ENCODE results near the gene ZNF382. TPM values are rescaled to one million over a fixed set of nuclear protein-coding genes. Genes with fewer than 3 reads are reported as not detected.
"Not testable (repeated sequence)": the region's sequence is repeated elsewhere in the genome, so short reads cannot be mapped to it uniquely, and the experiment has no call there.

The ZNF382 gene
- total RNA-seq = 1 to 10 TPM in 1 of 2 donors, under 1 TPM in 1; 0.49 to 1.5 TPM
- long read RNA-seq = 0 reads

DNA sequence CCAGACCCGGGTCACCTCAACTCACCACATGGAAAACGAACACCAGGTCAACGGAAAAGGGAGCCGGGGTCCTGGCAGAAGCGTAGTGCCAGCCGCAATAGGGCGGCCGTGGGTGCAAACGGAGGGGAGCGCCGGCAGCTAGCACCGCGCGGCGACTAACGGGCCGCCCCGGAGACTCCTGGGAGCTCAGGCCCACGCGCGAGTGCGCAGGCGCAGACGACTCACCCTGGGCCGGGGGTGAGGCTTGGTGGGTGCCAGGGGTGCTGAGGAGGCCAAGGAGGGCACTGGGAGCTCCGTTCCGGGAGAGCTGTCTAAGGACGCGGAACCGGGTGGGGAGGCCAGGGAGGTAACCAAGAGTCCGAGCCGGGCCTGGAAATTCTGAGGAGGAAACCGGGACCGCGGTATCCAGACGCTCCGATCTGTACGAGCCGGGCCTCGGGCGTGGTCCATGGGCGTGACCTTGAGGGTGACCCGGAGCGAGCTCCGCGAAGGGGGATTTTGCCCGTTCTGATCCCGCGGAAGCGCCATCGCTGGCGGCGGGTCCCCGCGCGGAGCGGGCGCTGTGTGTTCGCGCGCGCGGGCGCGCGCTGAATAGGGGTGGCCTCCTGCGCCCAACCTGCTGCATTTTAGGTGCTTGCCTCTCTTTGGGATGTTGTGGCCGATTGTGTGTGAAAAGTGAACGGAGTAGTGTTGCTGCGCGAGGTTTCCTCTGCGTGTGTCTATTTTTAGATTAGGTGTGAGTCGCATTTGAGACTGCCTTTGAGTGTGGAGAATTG lies at the start of gene ZNF382:
Gene ZNF382 (plus strand): TSS at position 213 of the 776 bp plus-strand sequence. CDS start 4,602 bp downstream, outside the sequence.
- DNase-seq = peak; percentile 50 to 68
- peak; percentile 67 for ATAC-seq
- intact Hi-C loops (cut with DNase I, micrococcal nuclease) = no loop called here

DNA sequence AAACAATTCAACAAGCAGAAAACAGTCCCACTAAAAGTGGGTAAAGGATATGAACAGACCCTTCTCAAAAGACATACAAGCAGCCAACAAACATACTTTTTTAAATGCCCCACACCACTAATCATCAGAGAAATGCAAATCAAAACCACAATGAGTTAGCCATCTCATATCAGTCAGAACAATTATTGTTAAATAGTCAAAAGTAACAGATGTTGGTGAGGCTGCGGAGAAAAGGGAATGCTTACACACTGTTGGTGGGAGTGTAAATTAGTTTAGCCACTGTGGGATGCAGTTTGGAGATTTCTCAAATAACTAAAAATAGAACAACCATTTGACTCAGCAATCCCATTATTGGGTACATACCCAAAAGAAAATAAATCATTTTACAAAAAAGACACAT lies 40.7 kb upstream of the ZNF382 start:
- ATAC-seq (no peak), DNase-seq (no peak)
- intact Hi-C loops (cut with DNase I, micrococcal nuclease) = no loop called here

DNA sequence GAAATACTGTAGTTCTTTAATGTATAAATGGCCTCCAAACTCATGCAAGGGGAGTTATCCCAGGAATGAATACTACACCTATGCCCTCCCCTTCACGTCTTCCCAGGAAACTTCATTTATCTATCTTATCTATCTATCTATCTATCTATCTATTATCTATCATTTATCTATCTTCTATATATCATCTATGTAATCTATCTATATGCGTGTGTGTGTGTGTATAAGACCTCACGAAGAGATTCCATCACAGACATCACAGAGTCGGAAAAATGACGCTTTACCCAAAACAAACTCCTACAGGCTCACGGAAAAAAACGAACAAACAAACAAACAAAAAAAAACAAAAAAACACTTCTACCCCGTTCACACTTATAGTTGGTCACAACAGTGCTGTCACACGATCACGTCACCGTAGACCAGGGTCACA lies 32.5 kb upstream of the ZNF382 start:
- ATAC-seq (no peak), DNase-seq (no peak)
- intact Hi-C loops (cut with DNase I, micrococcal nuclease) = no loop called here

DNA sequence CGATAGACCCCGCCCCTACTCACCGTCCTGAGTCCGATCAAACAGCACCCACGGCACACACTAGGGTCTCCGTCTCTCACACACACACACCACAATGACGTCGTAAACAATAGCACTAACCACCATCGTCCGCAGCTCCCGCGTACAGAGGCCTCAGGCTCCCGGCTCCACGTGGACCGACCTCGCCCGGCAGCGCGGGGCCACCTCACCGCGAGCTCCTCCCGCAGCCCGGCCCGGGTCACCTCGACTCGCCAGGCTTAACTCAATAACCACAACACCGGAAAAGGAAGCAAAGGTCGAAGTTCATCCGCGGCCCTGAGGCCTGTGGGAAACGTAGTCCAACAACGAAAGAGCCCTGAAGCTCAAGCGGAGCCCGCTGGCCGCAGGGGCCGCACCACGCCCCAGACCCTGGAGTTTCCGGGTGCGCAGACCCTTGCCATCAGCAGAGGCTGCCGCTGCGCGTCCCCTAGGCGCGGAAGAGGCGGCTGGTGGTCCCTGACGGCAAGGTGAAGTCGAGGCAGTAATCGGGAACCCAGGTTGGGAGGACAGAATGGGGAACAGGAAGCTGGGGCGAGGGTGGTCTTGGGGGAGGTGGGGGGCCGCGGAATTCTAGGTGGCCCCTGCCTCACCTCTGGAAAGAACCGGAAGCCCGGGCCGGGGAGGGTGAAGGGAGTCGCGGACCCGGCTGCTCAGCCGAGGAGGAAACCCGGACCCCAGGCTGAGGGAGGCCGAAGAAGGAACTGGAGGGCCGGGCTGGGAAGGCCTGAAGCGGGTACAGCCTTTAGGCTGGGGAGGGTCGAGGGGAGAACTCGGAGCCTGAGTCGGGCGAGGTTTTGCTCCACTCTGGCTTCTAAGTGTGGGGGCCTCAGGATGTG lies 31.9 kb upstream of the ZNF382 start, which contains the start of gene ZNF529:
Gene ZNF529 (minus strand): TSS at position 273 of the 875 bp plus-strand sequence. CDS start 946 bp downstream, outside the sequence.
- ATAC-seq = peak; percentile 99
- peak; percentile 89 to 91 for DNase-seq
- intact Hi-C loops (cut with DNase I, micrococcal nuclease) = no loop called here

DNA sequence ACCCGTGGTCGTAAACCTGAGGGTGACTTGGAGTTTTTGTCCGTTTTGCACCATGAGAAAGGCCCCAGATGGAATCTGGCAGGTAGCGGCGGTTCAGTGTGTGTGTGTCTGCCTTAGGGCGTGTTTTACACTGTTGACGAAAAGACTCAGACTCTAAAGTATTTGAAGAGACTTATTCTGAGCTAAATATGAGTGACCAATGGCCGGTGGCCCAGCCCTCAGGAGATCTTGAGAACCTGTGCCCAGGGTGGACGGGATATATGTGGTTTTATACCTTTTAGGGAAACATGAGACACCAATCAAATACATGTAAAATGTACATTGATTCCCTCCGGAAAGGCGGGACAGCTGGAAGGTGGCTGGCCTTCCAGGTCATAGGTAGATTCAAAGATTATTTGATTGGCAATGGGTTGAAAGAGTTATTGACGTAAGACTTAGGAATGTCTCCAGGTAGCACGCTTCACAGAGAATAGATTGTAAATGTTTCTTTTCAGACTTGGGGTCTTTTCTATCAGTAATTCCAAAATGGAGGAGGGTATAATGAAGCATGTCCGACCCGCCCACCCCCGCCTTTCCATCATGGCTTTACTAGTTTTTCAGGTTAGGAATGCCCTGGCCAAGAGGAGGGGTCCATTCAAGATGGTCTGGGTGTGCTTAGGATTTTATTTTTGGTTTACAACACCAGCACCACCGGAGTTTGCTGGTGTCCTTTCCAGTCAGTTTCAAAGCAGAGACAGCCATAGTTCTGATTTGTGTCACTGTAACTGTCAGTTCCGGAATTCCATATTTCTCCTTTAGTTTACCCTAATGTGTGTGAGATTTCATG lies 31.0 kb upstream of the ZNF382 start:
- DNase-seq (no peak), ATAC-seq (peak; percentile 23)
- intact Hi-C loops (cut with DNase I, micrococcal nuclease) = no loop called here

DNA sequence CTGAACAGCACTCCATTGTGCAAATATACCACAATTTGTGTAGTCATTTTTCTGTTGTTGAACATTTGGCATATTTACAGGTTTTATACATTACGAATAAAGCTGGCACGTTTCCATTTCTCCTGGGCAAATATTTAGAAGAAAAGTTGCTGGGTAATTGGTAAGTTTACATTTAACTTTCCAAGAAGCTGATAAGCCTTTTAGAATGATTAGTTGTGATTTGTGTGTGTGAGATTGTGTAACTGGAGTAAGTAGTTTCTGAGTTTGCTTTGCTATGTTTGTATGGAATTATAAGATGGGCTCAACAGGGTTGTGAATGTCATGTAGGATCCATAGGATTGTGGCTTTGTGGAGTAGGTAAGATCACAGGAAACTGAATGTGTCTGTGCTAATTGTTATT lies 30.4 kb upstream of the ZNF382 start:
- no peak for ATAC-seq
- intact Hi-C loops (cut with DNase I, micrococcal nuclease) = no loop called here
- DNase-seq = no peak

DNA sequence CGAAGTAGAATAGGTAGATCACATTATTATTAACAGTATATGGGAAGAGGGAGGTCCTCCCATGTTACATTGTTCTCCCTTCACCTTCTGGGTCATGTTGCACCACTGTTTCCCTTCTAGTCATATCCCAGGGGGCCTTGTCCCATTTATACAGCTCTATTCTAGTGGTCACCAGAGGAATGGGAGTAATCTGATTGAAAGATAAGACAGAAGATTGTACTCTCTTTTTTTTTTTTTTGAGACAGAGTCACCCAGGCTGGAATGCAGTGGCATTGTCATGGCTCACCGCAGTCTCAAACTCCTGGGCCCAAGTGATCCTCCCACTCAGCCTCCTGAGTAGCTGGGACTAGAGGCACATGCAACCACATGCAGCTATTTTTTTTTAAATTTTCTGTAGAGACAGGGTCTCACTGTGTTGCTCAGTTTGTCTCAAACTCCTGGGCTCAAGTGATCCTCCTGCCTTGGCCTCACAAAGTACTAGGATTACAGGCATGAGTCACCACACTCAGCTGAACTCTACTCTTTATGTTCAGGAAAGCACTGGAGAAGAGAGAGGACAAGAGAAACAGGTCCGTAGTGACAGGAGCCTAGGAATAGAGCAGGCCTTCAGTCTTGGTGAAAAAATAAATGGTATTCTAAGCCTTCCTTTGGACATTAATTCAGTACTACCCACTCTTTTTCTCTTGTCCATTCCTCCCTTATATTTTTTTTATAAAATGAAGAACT lies 27.7 kb upstream of the ZNF382 start:
- intact Hi-C loops (cut with DNase I, micrococcal nuclease) = no loop called here
- DNase-seq = no peak
- ATAC-seq = no peak

DNA sequence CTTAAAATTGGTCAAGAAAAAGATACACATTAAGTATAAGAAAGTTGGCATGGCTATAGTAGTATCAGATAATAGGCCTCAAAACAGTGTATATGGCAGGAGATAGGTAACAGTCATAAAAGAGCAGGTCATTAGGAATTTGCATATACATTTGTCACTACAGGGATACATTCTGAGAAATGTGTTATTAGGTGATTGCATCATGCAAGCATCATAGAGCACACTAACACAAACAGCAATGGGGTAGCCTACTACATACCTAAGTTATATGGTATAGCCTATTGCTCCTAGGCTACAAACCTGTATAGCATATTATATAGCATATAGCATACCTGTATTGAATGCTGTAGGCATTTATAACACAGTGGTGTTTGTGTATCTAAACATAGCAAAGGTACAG lies 25.9 kb upstream of the ZNF382 start:
- ATAC-seq = no peak
- DNase-seq = no peak
- intact Hi-C loops (cut with DNase I, micrococcal nuclease) = no loop called here

DNA sequence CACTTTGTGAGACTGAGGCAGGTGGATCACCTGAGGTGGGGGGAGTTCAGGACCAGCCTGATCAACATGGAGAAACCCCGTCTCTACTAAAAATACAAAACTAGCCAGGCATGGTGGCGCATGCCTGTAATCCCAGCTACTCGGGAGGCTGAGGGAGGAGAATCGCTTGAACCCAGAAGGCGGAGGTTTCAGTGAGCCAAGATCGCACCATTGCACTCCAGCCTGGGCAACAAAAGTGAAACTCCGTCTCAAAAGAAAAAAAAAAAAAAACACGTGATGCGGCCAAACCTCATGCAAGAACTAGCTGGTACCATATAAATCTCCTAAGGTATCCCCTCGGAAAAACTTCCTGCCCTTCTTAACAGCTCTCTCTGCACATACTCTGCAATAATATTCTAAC lies 2.4 kb upstream of the ZNF382 start:
- ATAC-seq; DNase-seq; intact Hi-C loops (cut with DNase I, micrococcal nuclease): not testable (repeated sequence)

DNA sequence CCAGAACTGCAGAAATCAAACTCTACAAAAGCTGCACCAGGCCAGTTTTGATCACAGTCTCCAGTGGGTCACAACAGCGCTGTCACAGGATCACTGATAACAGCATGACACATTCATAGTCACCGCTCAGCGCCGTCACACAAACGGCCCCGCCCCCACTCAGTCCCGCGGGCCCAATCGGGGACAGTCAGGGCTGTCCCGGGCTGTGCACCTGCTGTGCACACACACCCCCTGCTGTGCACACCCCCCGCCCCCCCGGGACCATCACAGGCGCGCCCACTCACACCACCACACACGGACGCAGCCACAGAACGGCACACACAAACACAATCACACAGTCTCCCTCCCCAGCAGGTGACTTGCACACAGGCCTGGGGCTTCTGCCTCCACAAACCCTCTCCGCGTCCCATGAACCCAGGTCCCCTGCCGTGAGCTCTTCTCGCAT lies 435 bp upstream of the ZNF382 start:
- intact Hi-C loops (cut with DNase I, micrococcal nuclease) = no loop called here
- ATAC-seq (peak; percentile 58), DNase-seq (peak; percentile 32 to 57)

DNA sequence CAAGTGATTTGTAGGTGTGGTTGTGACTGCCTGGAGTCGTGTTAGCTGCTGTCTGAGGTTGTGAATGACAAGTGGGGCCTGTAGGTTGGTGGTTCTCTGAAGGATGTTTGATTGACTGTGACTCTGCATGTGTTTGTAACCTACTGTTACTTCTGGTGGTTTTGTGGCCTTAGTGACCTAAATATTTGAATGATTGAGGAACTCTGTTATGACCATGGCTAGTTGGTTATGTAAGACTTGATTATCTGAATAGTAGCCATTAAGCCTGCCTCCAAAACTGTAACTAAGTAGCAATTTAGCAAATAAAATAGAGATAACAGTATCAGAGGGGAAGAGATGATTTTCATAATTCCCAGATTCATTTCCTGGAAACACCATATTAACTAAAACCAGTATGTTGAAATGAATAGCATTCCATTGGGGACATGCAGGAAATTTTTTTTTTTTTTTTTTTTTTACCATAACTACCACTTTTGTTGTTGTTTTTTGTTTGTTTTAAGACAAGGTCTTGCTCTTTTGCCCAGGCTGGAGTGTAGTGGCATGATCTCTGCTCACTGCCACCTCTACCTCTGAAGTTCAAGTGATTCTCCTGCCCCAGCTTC lies 865 bp downstream of the ZNF382 start:
- intact Hi-C loops (cut with DNase I, micrococcal nuclease) = no loop called here
- DNase-seq (no peak), ATAC-seq (no peak)

DNA sequence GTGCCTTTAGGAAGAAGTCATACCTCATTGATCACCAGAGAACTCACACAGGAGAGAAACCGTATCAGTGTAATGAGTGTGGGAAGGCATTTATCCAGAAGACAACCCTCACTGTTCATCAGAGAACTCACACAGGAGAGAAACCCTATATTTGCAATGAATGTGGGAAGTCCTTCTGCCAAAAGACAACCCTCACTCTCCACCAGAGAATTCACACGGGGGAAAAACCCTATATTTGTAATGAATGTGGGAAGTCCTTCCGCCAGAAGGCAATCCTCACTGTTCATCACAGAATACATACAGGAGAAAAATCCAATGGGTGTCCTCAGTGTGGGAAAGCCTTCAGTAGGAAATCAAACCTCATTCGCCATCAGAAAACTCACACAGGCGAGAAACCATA lies 21.9 kb downstream of the ZNF382 start:
- intact Hi-C loops (cut with DNase I, micrococcal nuclease) = no loop called here
- DNase-seq (no peak), ATAC-seq (no peak)

DNA sequence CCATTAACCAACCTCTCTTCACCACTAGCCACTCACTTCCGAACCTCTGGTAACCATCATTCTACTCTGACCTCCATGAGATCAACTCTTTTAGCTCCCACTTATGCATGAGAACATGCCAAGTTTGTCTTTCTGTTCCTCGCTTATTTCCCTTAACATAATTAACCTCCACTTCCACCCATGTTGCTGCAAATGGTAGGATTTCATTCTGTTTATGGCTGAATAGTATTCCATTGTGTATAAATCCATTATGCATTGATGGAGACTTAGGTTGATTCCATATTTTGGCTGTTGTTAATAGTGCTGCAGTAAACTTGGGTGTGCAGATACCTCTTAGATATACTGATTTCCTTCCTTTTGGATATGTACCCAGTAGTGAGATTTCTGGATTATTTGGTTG lies 30.2 kb downstream of the ZNF382 start:
- no peak for ATAC-seq
- intact Hi-C loops (cut with DNase I, micrococcal nuclease) = no loop called here

DNA sequence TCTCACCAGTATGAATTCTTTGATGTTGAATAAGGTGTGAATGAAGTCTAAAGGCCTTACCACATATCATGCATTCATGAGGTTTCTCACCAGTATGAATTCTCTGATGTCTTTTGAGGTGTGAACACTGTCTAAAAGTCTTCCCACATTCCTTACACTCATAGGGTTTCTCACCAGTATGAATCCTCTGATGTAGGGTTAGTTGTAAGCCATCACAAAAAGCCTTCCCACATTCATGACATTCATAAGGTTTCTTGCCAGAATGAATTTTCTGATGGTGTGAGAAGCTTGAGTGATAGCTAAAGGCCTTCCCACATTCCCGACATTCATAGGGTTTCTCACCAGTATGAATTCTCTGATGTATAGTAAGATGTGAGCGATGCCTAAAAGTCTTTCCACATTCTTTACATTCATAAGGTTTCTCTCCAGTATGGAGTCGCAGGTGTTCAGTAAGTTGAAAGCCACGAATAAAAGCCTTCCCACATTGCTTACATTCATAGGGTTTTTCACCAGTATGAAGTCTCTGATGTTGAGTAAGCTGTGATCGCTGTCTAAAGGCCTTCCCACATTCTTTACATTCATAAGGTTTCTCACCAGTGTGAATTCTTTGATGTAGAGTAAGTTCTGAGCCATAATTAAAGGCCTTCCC lies 33.9 kb downstream of the ZNF382 start:
- no peak for DNase-seq
- no peak for ATAC-seq
- intact Hi-C loops (cut with DNase I, micrococcal nuclease) = no loop called here

More for the DNA sequence above, 30.2 kb downstream of the ZNF382 start:
- no peak for DNase-seq

DNA sequence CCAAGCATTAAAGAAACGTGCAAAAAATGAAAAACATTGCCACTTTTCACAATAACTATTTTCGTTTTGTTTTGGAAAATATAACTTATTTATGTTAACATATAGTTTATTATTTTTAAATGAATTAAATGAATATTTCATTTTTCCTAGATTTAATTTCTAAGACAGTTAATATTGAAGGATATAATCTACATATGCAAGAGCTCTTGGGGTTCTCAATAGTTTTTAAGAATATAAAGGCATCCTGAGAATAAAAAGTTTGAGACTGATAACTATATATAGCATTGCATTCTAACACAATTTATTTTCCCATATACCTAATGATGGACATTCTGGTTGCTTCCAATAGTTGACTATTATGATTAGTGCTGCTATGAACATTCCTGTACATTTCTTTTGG lies 41.6 kb downstream of the ZNF382 start:
- DNase-seq (no peak), ATAC-seq (no peak)
- intact Hi-C loops (cut with DNase I, micrococcal nuclease) = no loop called here

DNA sequence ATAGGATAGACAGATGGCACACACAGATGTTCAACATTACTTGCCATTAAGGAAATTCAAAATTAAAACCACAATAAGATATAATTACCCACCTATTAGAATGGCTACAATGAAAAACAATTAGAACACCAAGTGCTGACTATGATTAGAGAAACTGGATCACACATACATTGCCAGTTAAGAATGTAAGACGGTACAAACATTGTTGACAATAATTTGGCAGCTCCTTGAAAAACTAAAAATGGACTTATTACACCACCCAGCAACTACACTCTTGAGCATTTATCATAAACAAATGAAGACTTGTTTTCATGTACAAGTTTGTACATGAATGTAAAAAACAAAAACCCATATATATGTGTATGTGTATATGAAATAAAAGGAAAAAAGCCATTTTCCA lies 47.8 kb downstream of the ZNF382 start:
- intact Hi-C loops (cut with DNase I, micrococcal nuclease) = no loop called here
- DNase-seq (no peak), ATAC-seq (no peak)

DNA sequence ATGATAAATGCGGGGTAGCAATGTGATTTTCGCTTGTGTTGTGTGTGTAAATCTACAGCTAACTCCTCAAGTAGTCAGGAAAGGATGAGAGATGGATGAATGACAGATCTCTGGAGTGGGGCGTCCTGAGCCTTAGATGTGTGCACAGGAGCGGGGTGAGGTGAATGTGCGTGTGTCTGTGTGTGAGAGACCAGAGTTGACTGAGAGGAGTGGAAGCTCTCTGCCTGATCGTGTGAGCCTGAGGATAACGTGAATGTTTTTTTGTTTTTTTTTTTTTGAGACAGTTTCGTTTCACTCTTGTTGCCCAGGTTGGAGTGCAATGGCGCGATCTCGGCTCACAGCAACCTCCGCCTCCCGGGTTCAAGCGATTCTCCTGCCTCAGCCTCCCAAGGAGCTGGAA lies 60.7 kb downstream of the ZNF382 start:
- DNase-seq (no peak), ATAC-seq (no peak)
- intact Hi-C loops (cut with DNase I, micrococcal nuclease) = no loop called here
